K562 (cell line): ENCODE results near the gene NINL. TPM values are rescaled to one million over a fixed set of nuclear protein-coding genes. Genes with fewer than 3 reads are reported as not detected.

Experiments
- ATAC-seq: fragments of 200-7000 bp; cut with Tn5 transposase; 3 replicates; pipeline ENCODE4 v1.9.1; 2020; ENCODE audit warnings: moderate library complexity
- BruUV-seq: library from RNA; stranded (reverse); fragments of 400-500 nt; replicated peaks from 2 replicates; lab custom pipeline; 2021; lab: Mats Ljungman, UMichigan
- CTCF ChIA-PET: fragments of 300-600 bp; formaldehyde crosslinking; extraction: SDS; loops from one replicate; lab custom pipeline; 2021; ENCODE audit warnings: low intra/inter-chr PET ratio; lab: Yijun Ruan, JAX
- POLR2A ChIA-PET: fragments of 300-600, 350-650 bp; sonication (Branson Sonifier 250); formaldehyde crosslinking; extraction: SDS; loops from one replicate; lab custom pipeline; 2021; ENCODE audit warnings: antibody characterized with exemption, inconsistent platforms; lab: Yijun Ruan, JAX
- DNase-seq, 4 experiments: peaks; one replicate each; pipeline versions ENCODE4 v3.0.0 to v3.0.0-alpha.2; 2011 to 2018; ENCODE audit warnings: low spot score in 3 of 4, mixed read lengths in 3 of 4; ENCODE audit errors: extremely low read depth in 1 of 4
- FAIRE-seq: peaks from 2 replicates; lab custom pipeline; 2011; peaks lifted over from hg19 to GRCh38; lab: Jason Lieb, UNC
- H2AFZ ChIP-seq: 2 replicates; pipeline ENCODE4 v1.6.0; 2011; ENCODE audit warnings: low read depth, low read length, control low read depth, inconsistent platforms
- H3K27ac ChIP-seq: fragments of 200-600 bp; 3 replicates; pipeline ENCODE4 v1.8.0; 2011; ENCODE audit warnings: low read depth, mild to moderate bottlenecking, control low read depth, inconsistent platforms, low read length, moderate library complexity, mixed read lengths; ENCODE audit errors: extremely low read depth
- H3K27me3 ChIP-seq, 2 experiments: fragments of 300-600 bp in 1 of 2; 2 replicates in 1 of 2; 3 replicates in 1 of 2; pipeline versions ENCODE4 v1.6.0 to v1.8.0; 2011; ENCODE audit warnings: inconsistent platforms in 2 of 2, low read length in 2 of 2, mild to moderate bottlenecking in 1 of 2, mixed read lengths in 1 of 2, moderate library complexity in 1 of 2; ENCODE audit not compliant: control insufficient read depth in 2 of 2, insufficient read depth in 2 of 2
- H3K36me3 ChIP-seq: fragments of 300-600 bp; 3 replicates; pipeline ENCODE4 v1.8.0; 2011; ENCODE audit warnings: mild to moderate bottlenecking, low read length, inconsistent platforms; ENCODE audit not compliant: control insufficient read depth, insufficient read depth
- H3K4me1 ChIP-seq, 2 experiments: fragments of 200-600 bp in 1 of 2; replicated peaks in 1 of 2; 2 replicates in 1 of 2; 3 replicates in 1 of 2; pipeline versions ENCODE4 v1.5.1 to v1.8.0; 2011; ENCODE audit warnings: inconsistent platforms in 2 of 2, low read length in 2 of 2, mild to moderate bottlenecking in 1 of 2, mixed read lengths in 1 of 2, moderate library complexity in 1 of 2; ENCODE audit not compliant: control insufficient read depth in 2 of 2, insufficient read depth in 2 of 2
- H3K4me2 ChIP-seq: 2 replicates; pipeline ENCODE4 v1.6.1; 2011; ENCODE audit warnings: low read length, control low read depth, inconsistent platforms, mixed read lengths; ENCODE audit not compliant: insufficient read depth
- H3K4me3 ChIP-seq: fragments of 200-600 bp; sonication (generic), shearing (Covaris generic); 2 replicates; pipeline ENCODE4 v1.5.1; 2016; ENCODE audit warnings: control low read depth, inconsistent platforms
- H3K79me2 ChIP-seq: fragments of 200-600 bp; 3 replicates; pipeline ENCODE4 v1.8.0; 2011; ENCODE audit warnings: low read length, inconsistent platforms; ENCODE audit not compliant: control insufficient read depth, insufficient read depth
- H3K9ac ChIP-seq, 2 experiments: 2 replicates each; pipeline versions ENCODE4 v1.6.0 to v1.6.1; 2011; ENCODE audit warnings: low read depth in 2 of 2, low read length in 2 of 2, control low read depth in 1 of 2, inconsistent platforms in 1 of 2, mild to moderate bottlenecking in 1 of 2, mixed read lengths in 1 of 2; ENCODE audit not compliant: insufficient read depth in 1 of 2
- H3K9me1 ChIP-seq: one replicate; pipeline ENCODE4 v1.6.0; 2011; ENCODE audit warnings: inconsistent platforms, mild to moderate bottlenecking, low read length, moderate library complexity; ENCODE audit not compliant: control insufficient read depth, insufficient read depth
- H3K9me3 ChIP-seq: replicated peaks from 2 replicates; pipeline ENCODE4 v1.5.1; 2011; ENCODE audit warnings: low read depth, low read length, inconsistent platforms; ENCODE audit not compliant: control insufficient read depth, insufficient read depth
- H4K20me1 ChIP-seq: replicated peaks from 2 replicates; pipeline ENCODE4 v1.6.1; 2011; ENCODE audit warnings: low read length, inconsistent platforms, mixed read lengths; ENCODE audit not compliant: control insufficient read depth, insufficient read depth
- DEAF1 ChIP-seq: fragments of 450-650 bp; formaldehyde crosslinking; IDR thresholded peaks from 2 replicates; pipeline ENCODE4 v1.4.0; 2020; ENCODE audit warnings: mild to moderate bottlenecking, moderate library complexity
- MEF2A ChIP-seq: IDR thresholded peaks from 2 replicates; pipeline ENCODE4 v1.6.1; 2011; ENCODE audit warnings: low read depth, mild to moderate bottlenecking, low read length, moderate library complexity; ENCODE audit not compliant: control insufficient read depth
- MEF2D ChIP-seq: conservative IDR thresholded peaks from 2 replicates; pipeline ENCODE4 v1.6.1; 2016; ENCODE audit warnings: low read depth, missing genetic modification characterization, missing compliant biosample characterization
- RBM17 ChIP-seq: fragments of 200-400 bp; formaldehyde crosslinking; IDR thresholded peaks from 2 replicates; pipeline ENCODE4 v1.6.1; 2017; ENCODE audit warnings: low read depth, mild to moderate bottlenecking, low read length, borderline replicate concordance
- ZFP30 ChIP-seq: fragments of 250-450 bp; sonication (Bioruptor Pico); IDR thresholded peaks from 2 replicates; pipeline ENCODE4 v1.8.0; 2022; ENCODE audit warnings: moderate library complexity, mild to moderate bottlenecking, inconsistent platforms, borderline replicate concordance
- WGBS: fragments of 100-300 bp; shearing (Covaris generic); methylation state at CpG from one replicate; pipeline ENCODE4 v1.1.6; 2016; ENCODE audit warnings: low coverage, mixed read lengths; ENCODE audit not compliant: insufficient coverage; ENCODE audit errors: missing lambda C conversion rate; 5-methylcytosine and 5-hydroxymethylcytosine counted together
- in situ Hi-C: fragments of 300-500 bp; cut with MboI; formaldehyde crosslinking; loops from 4 replicates; pipeline ENCODE4 v1.15.0; 2018; ENCODE audit warnings: inconsistent platforms, mixed read lengths
- intact Hi-C: fragments of 100-400 bp; cut with micrococcal nuclease; formaldehyde crosslinking; loops from 2 replicates; pipeline ENCODE4 v1.14.2; 2022
- polyA plus RNA-seq, 8 experiments: library from polyadenylated mRNA; depleted of rRNA in 4 of 8; stranded (reverse) in 5 of 8; unstranded in 3 of 8; fragments of >200 nt; fragmentation: Nextera tagmentation in 2 of 8; fragmentation: Illumina TruSeq in 1 of 8; extraction: Ambion mirVana in 2 of 8; extraction: Trizol in 1 of 8; gene quantifications; 2 replicates each; pipeline versions ENCODE4 v1.2.1 to v1.2.3, GENCODE V29; 2011 to 2014; ENCODE audit warnings: inconsistent platforms in 1 of 8, missing spikeins in 1 of 8
- total RNA-seq, 7 experiments: library from RNA; depleted of rRNA in 6 of 7; stranded (reverse); fragments of >200 nt in 6 of 7; fragmentation: Illumina TruSeq in 2 of 7; extraction: Trizol in 2 of 7; gene quantifications; 2 replicates each; pipeline versions ENCODE4 v1.2.1 to v1.2.3, GENCODE V29; 2011 to 2021; ENCODE audit warnings: low replicate concordance in 1 of 7
- TF ChIP-seq, protein P1 (sequence below), 2 experiments: fragments of 450-650 bp; conservative IDR thresholded peaks; 2 replicates each; pipeline ENCODE4 v1.6.1; 2017; ENCODE audit warnings: mild to moderate bottlenecking in 2 of 2, moderate library complexity in 2 of 2

Gene NINL
- total and polyA plus RNA-seq, 9 of the 15 experiments (the other 6 are each of a cell fraction or from before 2014, with no cell fraction given): 0.03 to 0.22 (median 0.05) TPM; not detected in 5

- no peak for TF ChIP-seq DEAF1 (CRISPR knock-in tag)
- no peak for TF ChIP-seq RBM17
- TF ChIP-seq, protein P1, sequence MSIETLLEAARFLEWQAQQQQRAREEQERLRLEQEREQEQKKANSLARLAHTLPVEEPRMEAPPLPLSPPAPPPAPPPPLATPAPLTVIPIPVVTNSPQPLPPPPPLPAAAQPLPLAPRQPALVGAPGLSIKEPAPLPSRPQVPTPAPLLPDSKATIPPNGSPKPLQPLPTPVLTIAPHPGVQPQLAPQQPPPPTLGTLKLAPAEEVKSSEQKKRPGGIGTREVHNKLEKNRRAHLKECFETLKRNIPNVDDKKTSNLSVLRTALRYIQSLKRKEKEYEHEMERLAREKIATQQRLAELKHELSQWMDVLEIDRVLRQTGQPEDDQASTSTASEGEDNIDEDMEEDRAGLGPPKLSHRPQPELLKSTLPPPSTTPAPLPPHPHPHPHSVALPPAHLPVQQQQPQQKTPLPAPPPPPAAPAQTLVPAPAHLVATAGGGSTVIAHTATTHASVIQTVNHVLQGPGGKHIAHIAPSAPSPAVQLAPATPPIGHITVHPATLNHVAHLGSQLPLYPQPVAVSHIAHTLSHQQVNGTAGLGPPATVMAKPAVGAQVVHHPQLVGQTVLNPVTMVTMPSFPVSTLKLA (conservative IDR thresholded peaks at IDR 0.05): no peak
- no peak for TF ChIP-seq MEF2D (tag)
- TF ChIP-seq, all 486 proteins: peak for 0
Observed at GRCh38 chr20:25601659-25602058, 16.3 kb upstream of the NINL start (continued).

DNA sequence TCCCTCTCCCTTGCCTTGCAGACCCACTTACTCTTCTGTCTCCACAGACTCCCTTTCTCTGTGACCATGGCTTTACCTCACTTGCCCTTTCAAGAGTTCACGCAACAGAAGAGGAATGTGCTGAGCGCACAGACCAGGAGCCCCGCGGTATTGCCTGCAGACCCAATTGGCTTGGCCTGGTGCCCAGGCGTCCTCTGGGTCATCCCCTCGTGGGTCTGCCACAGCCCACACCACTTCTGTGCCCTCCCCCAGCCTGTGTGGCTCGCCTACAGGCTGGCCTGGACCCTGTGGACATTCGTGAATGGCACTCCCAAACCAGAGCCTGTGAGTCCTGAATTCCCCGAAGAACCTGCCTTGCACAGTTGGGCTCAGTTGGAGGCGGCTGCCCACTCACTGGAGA is 15.3 kb upstream of the NINL start:
- H3K4me1 ChIP-seq: peaks cover 0 to 4% of the 10 kb centered on the region in 2 experiments; a peak in 1 of 5 replicates
- in situ Hi-C loops (no loop called here), intact Hi-C loops (no loop called here)
- no peak overlapping the region for H3K4me3 ChIP-seq
- H4K20me1 ChIP-seq: no peaks in the 10 kb centered on the region
- H3K36me3 ChIP-seq: no peaks in the 10 kb centered on the region
- H3K79me2 ChIP-seq: no peaks in the 10 kb centered on the region
- ATAC-seq (no peak), DNase-seq (no peak), FAIRE-seq (no peak)
- no peaks in the 10 kb centered on the region for H3K27me3 ChIP-seq
- no peak overlapping the region for H3K27ac ChIP-seq
- TF ChIP-seq MEF2A (no peak), ZFP30 (CRISPR knock-in tag) (no peak)
- BruUV-seq: no TSS peak
- no peak overlapping the region for H3K9ac ChIP-seq
- no peak overlapping the region for H3K4me2 ChIP-seq
- 3% methylated on average over 6 of the region's 10 CpGs for WGBS
- no peaks in the 10 kb centered on the region for H3K9me1 ChIP-seq
- ChIA-PET CTCF (no interaction called here), POLR2A (interaction anchor here (0.5 kb wide), 1 partner anchor 15 kb away, joined by 3 read pairs; no protein-coding TSS in a partner anchor)
- H3K9me3 ChIP-seq: no peaks in the 10 kb centered on the region
- H2AFZ ChIP-seq: no peak overlapping the region
